ENCODE data around the gene FSHR.

Gene FSHR

GRCh38 chr2:49164729-49165128 is 10.4 kb upstream of the FSHR start:
- no peak overlapping the region for H3K4me3 ChIP-seq (ENCODE audit: low read depth, low read length, poor library complexity, severe bottlenecking)
- TF ChIP-seq, protein P1, sequence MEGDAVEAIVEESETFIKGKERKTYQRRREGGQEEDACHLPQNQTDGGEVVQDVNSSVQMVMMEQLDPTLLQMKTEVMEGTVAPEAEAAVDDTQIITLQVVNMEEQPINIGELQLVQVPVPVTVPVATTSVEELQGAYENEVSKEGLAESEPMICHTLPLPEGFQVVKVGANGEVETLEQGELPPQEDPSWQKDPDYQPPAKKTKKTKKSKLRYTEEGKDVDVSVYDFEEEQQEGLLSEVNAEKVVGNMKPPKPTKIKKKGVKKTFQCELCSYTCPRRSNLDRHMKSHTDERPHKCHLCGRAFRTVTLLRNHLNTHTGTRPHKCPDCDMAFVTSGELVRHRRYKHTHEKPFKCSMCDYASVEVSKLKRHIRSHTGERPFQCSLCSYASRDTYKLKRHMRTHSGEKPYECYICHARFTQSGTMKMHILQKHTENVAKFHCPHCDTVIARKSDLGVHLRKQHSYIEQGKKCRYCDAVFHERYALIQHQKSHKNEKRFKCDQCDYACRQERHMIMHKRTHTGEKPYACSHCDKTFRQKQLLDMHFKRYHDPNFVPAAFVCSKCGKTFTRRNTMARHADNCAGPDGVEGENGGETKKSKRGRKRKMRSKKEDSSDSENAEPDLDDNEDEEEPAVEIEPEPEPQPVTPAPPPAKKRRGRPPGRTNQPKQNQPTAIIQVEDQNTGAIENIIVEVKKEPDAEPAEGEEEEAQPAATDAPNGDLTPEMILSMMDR (IDR thresholded peaks at IDR 0.05; ENCODE audit: low read length) = no peak
- no peak for TF ChIP-seq EZH2 (IDR thresholded peaks at IDR 0.05; ENCODE audit: borderline replicate concordance, low read length)
- H4K20me1 ChIP-seq (ENCODE audit: insufficient read depth, low read length) = no peaks in the 10 kb centered on the region
- H3K27me3 ChIP-seq (ENCODE audit: insufficient read depth, low read length) = no peaks in the 10 kb centered on the region
- H2AFZ ChIP-seq (ENCODE audit: low read length) = no peak overlapping the region
- no peaks in the 10 kb centered on the region for H3K9me2 ChIP-seq (ENCODE audit: low read depth, low read length)
- no peak overlapping the region for H3K9ac ChIP-seq (ENCODE audit: low read length)
- no peaks in the 10 kb centered on the region for H3F3A ChIP-seq (ENCODE audit: insufficient read depth, low read length)
- no peaks in the 10 kb centered on the region for H3K79me2 ChIP-seq (ENCODE audit: insufficient read depth, low read length)
- H3K36me3 ChIP-seq (ENCODE audit: insufficient read depth, low read length) = no peaks in the 10 kb centered on the region
- no peaks in the 10 kb centered on the region for H3K4me1 ChIP-seq (ENCODE audit: insufficient read depth, low read length, severe bottlenecking)
- H3K27ac ChIP-seq (ENCODE audit: low read depth, low read length, poor library complexity, severe bottlenecking) = no peak overlapping the region
- no peak overlapping the region for H3K4me2 ChIP-seq (ENCODE audit: low read length)
- no peaks in the 10 kb centered on the region for H3K9me3 ChIP-seq (ENCODE audit: low read length)

- Histone ChIP-seq H3K27ac (ENCODE audit: low read depth, low read length, poor library complexity, severe bottlenecking) (no peak overlapping the region), H3K4me2 (ENCODE audit: low read length) (no peak overlapping the region), H3K36me3 (ENCODE audit: insufficient read depth, low read length) (no peaks in the 10 kb centered on the region), H3K9me2 (ENCODE audit: low read depth, low read length) (no peaks in the 10 kb centered on the region), H4K20me1 (ENCODE audit: insufficient read depth, low read length) (no peaks in the 10 kb centered on the region), H3K9ac (ENCODE audit: low read length) (no peak overlapping the region), H3K27me3 (ENCODE audit: insufficient read depth, low read length) (no peaks in the 10 kb centered on the region), H3K4me1 (ENCODE audit: insufficient read depth, low read length, severe bottlenecking) (no peaks in the 10 kb centered on the region), H3K4me3 (ENCODE audit: low read depth, low read length, poor library complexity, severe bottlenecking) (no peak overlapping the region), H3F3A (ENCODE audit: insufficient read depth, low read length) (no peaks in the 10 kb centered on the region), H2AFZ (ENCODE audit: low read length) (no peak overlapping the region), H3K79me2 (ENCODE audit: insufficient read depth, low read length) (no peaks in the 10 kb centered on the region), H3K9me3 (ENCODE audit: low read length) (no peaks in the 10 kb centered on the region)
- no peak for TF ChIP-seq EZH2 (IDR thresholded peaks at IDR 0.05; ENCODE audit: borderline replicate concordance, low read length)
Observed at GRCh38 chr2:49162151-49162550, 7.8 kb upstream of the FSHR start.

DNA sequence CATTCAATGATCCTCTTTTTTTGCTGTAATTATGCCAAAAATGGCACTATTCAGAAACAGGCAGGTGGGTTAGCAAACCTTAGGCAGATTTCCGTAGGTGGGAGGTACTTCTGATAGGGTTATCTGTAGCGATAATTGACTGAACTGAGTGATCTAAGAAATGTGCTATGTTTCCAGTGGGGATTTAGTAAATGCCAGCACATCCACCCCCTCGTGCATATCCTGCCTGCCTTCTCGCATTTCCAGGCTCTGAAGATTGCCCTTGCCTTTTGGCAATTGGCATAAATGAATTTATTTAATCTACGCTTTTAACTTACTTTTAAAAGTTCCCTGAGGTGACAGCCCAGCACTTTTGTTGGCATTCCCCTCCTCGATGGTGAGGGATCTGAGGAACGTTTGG is 576 bp upstream of the FSHR start:
- H4K20me1 ChIP-seq (ENCODE audit: insufficient read depth, low read length) = no peaks in the 10 kb centered on the region
- no peaks in the 10 kb centered on the region for H3K9me2 ChIP-seq (ENCODE audit: low read depth, low read length)
- no peaks in the 10 kb centered on the region for H3F3A ChIP-seq (ENCODE audit: insufficient read depth, low read length)
- H3K9ac ChIP-seq (ENCODE audit: low read length) = no peak overlapping the region
- H3K4me2 ChIP-seq (ENCODE audit: low read length) = no peak overlapping the region
- TF ChIP-seq, protein P1 (IDR thresholded peaks at IDR 0.05; ENCODE audit: low read length) = no peak
- TF ChIP-seq EZH2 (IDR thresholded peaks at IDR 0.05; ENCODE audit: borderline replicate concordance, low read length) = no peak
- H3K27me3 ChIP-seq (ENCODE audit: insufficient read depth, low read length) = no peaks in the 10 kb centered on the region
- no peak overlapping the region for H3K4me3 ChIP-seq (ENCODE audit: low read depth, low read length, poor library complexity, severe bottlenecking)
- no peaks in the 10 kb centered on the region for H3K36me3 ChIP-seq (ENCODE audit: insufficient read depth, low read length)
- H3K4me1 ChIP-seq (ENCODE audit: insufficient read depth, low read length, severe bottlenecking) = no peaks in the 10 kb centered on the region
- no peaks in the 10 kb centered on the region for H3K9me3 ChIP-seq (ENCODE audit: low read length)
- H3K79me2 ChIP-seq (ENCODE audit: insufficient read depth, low read length) = no peaks in the 10 kb centered on the region
- no peak overlapping the region for H2AFZ ChIP-seq (ENCODE audit: low read length)
- H3K27ac ChIP-seq (ENCODE audit: low read depth, low read length, poor library complexity, severe bottlenecking) = no peak overlapping the region

DNA sequence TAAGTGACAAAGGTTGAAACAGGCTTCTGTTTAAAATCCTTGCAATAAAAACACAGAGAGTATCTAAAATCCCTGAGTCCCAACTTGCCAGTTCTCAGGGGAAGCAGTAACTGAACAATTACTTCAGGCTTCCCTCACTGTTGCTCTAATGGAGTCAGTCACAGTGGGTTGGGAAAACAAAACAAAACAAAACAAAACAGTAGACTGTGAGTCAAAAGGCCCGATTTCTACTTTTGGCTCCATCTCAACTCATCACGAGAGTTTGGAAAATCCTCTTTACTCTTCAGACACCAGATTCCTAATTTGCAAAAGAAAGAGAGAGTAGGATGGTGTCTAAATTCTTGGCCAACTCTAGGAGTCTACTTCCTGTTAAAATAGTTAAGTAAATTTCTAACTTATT is 1.1 kb downstream of the FSHR start:
- Histone ChIP-seq H3K4me3 (ENCODE audit: low read depth, low read length, poor library complexity, severe bottlenecking) (no peak overlapping the region), H3K36me3 (ENCODE audit: insufficient read depth, low read length) (no peaks in the 10 kb centered on the region), H3K4me2 (ENCODE audit: low read length) (no peak overlapping the region), H3F3A (ENCODE audit: insufficient read depth, low read length) (no peaks in the 10 kb centered on the region), H3K79me2 (ENCODE audit: insufficient read depth, low read length) (no peaks in the 10 kb centered on the region), H3K9me2 (ENCODE audit: low read depth, low read length) (no peaks in the 10 kb centered on the region), H3K27ac (ENCODE audit: low read depth, low read length, poor library complexity, severe bottlenecking) (no peak overlapping the region), H3K4me1 (ENCODE audit: insufficient read depth, low read length, severe bottlenecking) (no peaks in the 10 kb centered on the region), H3K9ac (ENCODE audit: low read length) (no peak overlapping the region), H4K20me1 (ENCODE audit: insufficient read depth, low read length) (no peaks in the 10 kb centered on the region), H3K27me3 (ENCODE audit: insufficient read depth, low read length) (no peaks in the 10 kb centered on the region), H3K9me3 (ENCODE audit: low read length) (no peaks in the 10 kb centered on the region), H2AFZ (ENCODE audit: low read length) (no peak overlapping the region)
- no peak for TF ChIP-seq EZH2 (IDR thresholded peaks at IDR 0.05; ENCODE audit: borderline replicate concordance, low read length)
- TF ChIP-seq, protein P1 (IDR thresholded peaks at IDR 0.05; ENCODE audit: low read length) = no peak
